NOMO-1 treated with dmso at 0.1 percent for 144 hours (cell line): ENCODE measurements around the gene SMARCC1.

Experiments used
- DNase-seq: peaks from one replicate; lab custom pipeline; 2025; ENCODE audit not compliant: unreplicated experiment; lab: John Stamatoyannopoulos, UW

The SMARCC1 gene

DNA sequence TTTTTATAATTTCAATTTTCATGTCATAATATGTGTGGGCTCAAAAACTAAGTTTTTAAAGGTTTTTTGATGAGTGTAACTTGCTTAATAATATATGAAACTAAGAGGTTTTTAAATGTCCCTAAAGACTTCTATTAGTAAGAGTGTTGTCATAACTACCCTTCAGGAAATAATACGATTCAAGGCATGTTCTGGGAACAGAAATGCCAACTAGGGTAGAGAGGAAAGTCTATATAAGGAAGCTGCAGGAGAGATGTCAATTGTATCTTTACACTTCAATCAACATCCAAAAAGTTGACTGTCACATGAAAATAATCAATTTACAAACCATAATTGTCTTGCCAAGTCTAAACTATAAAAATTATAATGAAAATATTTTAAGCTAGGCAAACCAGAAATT lies 76.3 kb downstream of the SMARCC1 start:
- no peak for DNase-seq

DNA sequence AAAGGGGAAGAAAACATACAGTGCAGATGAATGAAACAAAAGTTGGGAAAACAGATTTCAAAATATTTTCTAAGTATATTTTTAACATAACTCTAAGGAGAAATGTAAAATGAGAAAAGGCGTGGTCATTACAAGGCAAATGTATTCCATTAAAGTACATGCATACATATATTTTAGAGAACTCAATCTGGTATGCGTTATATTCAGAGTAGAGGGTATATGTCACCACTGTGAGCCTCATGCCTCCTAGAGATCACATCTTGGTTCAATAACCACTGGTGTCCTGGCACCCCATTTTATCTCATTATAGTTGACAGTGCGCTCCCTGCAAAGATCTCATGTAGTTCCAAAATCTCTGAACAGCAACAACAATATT lies 77.5 kb downstream of the SMARCC1 start:
- no peak for DNase-seq

DNA sequence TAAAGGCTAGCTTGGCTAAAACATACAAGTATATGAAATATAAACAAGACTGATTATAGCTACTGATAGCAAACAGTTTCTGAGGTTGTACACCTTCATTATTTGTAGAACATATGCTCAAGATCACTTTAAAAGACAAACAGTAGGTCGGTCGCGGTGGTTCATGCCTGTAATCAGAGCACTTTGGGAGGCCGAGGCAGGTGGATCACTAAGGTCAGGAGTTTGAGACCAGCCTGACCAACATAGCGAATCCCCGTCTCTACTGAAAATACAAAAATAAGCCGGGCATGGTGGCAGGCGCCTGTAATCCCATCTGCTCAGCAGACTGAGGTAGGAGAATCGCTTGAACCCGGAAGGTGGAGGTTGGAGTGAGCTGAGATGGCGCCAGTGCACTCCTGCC lies 80.3 kb downstream of the SMARCC1 start:
- no peak for DNase-seq

DNA sequence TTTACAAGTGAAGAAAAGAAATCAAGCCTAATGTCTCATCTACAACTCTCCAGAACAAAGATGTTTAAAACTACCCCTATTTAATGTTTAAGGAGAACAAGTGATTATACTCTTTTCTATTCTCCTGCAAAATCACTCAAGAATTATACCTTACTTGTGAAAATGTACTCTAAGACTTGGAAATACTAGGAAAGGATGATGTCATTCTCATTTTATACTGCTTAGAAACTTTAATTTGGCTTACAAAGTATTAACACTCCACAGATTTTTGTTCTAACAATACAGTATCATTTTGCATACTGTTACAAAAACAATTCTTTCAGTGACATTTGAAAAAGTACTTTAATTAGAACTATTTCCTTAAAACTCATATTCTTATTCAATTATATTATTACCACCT lies 89.5 kb downstream of the SMARCC1 start:
- DNase-seq: no peak

DNA sequence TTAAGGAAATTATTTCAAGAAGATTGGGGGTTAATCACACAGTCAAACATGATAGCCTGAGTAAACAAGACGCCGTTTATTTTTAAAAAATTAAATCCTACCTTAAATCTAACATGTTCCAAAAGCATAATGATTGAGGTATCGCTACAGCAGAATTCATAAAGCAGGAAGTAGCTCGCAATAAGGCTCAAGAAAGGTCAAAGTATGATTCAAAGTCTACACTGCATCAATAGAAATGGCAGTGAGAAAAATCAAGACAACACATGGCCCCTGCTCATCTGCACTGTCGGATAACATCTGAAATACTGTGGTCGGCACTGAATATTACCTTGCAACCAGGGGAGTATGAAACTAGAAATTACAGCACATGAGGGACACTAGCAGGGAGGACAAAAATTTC lies 93.2 kb downstream of the SMARCC1 start:
- no peak for DNase-seq

DNA sequence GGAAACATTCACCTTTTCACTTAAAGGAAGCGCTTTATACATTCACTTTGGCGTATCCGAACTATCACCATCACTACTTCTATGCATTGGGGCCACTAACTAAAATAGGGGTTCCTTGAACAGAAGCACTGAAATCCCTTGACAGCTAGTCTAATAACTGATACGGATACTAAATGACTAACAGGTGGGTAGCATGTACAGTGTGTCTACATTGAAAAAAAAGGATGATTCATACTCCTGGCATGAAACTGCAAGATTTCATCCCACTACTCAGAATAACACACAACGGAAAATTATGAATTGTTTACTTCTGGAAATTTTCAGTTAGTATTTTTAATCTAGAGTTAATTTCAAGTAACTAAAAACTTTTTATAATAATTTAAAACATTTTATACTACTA lies 96.7 kb downstream of the SMARCC1 start:
- no peak for DNase-seq

DNA sequence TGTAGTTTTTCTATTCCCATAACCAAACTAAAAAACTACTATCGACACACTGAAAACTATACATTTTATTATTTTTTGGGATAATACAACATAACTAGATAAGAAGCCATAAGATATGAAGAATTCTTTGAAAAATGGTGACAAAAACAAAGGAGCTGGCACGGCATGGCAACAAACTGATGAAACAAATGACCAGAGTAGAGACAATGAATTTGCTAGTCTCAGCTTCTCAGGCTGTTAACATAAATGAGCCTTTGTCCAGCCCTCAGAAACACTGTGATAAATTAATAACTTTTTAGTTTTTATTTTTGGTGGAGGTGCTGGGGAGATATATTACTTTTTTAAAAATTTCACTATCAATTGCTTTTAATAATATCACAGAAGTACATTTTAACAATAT lies 100.7 kb downstream of the SMARCC1 start:
- DNase-seq: no peak

DNA sequence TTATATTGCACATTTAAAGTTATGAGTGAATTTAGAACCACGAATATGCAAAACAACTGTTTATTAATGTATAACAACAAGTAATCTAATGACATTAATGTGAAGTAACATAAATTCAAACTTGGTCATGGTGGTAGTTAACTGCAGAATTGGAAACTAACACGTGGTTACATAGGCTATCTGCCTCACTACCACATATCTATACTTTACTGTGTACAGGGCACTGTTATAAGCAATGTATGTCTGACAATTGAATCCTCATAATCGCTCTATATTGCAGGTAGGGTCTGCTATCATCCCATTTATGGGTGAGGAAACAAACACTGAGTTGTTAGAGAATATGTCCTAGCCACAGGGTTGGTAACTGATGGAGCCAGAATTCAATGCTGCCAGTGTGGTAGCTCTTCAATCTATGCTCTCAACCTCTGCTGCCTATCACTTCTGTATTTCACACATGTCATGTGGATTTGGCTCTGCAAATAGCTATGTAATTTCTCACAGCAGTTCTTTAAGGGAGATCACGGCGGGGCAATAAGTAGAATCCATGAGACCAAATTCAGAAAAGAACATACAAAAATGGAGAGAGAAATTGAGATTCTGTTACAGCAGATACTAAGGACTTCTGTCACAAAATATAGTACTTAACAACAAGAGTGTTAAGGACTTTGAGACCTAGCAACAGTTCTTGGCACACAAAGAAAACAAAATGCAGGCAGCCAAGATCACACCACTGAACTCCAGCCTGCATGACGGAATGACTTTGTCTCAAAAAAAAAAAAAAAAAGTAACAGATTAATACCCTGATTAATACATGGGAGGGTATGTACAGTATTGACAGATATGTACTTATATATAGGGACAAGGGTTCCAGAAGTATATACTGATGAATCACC lies 103.0 kb downstream of the SMARCC1 start:
- no peak for DNase-seq

DNA sequence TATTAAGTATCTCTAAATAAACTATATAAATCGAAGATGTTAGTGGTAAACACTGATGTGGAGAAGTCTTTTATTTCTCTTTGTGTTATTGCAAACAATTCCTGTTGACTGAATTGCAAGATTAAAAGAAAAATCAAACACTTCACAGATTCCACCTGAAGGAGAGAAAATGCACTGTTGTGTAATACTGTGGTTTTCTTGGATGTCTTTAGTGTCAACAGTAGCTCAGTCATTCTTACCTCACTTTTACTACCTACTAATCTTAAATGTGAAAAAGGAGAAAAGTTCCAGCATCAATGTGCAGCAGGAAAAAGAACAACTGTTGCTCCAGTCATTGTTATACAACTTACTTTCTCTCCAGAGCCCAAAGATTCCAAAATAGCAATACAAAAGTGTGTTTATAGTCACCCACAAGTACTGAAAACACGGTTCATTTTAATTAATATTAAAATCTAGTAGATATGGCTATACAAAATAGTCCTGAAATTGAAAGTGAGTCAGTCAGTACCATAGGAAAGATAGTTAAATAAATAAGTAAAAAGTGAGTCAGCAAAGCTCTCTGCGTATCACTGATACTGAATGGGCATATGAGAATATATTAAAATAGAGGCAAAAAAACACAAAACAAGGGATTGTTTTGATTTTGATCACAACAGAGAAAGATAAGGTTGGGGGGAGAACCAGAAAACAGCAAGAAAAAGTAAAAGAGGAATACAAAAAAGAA lies 112.5 kb downstream of the SMARCC1 start:
- DNase-seq: no peak

DNA sequence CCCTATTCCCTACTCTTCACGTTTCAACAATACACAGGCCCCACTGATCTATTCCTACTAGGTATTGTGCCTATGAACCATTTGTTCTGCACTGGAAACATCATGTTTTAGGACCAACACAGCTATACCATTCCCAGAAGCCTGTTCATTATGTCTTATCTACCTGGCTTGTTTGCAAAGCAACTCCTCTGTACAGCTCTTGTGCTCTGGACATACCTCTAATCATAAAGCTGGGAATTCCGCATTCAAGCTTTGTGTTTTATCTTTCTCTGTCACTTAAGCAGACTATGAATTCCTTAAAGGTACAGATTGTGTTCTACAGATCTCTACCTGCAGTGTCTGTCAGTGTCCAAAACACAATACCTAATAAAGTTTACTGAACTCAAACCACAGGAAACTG lies 115.6 kb downstream of the SMARCC1 start:
- no peak for DNase-seq

DNA sequence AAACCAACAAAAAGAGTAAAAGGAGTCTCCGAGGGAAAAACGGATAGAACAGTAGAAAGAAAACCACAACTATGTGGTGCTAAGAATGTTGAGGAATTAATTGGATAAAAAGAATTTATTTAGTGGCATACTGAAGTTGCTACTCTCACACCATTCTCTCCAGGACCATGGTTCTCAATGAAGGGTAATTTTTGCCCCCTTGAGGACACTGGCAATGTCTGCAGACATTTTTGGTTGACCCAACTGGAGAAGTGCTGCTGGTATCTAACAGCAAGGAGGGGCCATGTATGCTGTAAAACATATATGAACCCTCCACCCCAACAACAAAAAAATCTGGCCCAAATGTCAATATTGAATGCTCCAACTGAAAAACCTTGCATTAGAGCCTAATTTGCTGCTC lies 117.2 kb downstream of the SMARCC1 start:
- no peak for DNase-seq

DNA sequence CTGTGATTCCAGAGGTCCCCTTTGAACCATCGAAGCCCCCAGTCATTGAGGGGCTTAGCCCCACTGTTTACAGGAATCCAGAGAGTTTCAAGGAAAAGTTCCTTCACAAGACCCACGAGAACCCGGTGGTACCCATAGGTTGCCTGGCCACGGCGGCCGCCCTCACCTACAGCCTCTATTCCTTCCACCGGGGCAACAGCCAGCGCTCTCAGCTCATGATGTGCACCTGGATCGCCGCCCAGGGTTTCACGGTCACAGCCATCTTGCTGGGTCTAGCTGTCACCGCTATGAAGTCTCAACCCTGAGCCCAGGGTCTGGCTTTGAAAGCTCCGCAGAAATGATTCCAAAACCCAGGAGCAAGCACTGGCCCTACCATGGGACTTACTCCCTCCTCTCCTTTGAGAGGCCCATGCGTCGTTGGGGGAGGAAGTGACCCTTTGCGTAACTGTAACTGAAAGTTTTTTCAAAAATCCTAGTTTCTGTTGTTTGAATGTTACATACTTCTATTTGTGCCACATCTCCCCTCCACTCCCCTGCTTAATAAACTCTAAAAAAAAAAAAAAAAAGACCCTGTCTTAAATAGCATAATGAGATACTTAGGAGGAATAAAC lies 118.0 kb downstream of the SMARCC1 start:
- peak; percentile 52 for DNase-seq

DNA sequence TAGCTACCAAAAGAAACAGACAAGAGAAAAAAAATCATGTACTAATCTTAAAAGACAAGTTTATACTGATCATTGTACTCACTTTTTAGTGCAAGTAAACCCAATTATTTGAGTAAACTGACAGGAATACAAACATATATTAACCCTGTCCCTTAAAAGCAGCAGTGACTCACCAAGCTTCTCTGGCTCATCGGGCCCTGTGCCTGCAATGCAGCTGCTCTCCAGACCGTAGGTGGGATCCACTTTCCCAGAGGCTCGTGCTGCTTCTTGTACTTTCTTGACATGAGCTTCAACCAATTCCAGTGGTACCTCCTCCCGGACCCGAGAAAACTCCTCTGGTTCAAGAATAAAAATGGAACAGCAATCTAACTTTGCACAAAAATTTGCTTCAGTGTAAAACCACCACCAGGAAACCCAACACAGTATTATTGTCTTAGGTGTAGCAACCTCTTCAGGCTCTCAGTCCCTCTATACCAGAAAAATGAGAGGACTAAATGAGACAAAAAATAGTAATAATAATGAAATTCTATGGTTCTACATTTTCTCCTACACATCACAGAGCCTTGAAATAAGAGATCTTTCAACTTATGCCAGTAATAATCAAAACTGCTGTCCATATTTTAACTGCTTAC lies 120.5 kb downstream of the SMARCC1 start:
- DNase-seq: no peak

DNA sequence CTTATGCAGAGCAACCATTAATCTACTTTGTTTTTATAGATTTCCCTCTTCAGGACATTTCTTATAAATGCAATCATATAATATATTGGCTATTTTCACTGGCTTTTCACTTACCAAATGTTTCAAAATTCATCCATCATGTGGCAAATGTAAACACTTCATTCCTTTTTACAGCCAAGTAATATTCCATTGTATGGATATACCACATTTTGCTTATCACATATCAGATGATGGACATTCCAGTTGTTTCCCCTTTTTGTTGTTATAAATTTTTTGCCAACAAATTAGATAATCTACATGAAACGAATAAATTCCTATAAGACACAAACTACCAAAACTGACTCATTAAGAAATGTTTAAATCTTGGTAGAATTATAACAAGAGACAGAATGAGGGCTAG lies 123.2 kb downstream of the SMARCC1 start:
- DNase-seq: no peak

DNA sequence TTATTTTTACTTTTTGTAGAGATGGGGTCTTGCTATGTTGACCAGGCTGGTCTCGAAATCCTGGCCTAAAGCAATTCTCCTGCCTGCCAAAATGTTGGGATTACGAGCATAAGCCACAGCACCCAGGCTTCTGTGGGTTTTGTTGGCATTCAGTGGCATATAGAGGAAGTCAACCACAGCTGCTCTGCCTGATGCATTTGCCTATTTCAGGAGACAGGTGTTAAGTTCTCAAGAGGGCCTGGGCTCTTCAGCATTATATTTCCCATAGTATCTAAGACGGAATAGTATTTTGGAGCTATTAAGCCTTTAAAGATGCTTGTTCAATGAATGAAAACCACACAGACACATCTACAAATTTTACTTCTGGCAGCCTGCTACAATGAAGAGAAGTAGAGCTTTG lies 129.6 kb downstream of the SMARCC1 start:
- no peak for DNase-seq

DNA sequence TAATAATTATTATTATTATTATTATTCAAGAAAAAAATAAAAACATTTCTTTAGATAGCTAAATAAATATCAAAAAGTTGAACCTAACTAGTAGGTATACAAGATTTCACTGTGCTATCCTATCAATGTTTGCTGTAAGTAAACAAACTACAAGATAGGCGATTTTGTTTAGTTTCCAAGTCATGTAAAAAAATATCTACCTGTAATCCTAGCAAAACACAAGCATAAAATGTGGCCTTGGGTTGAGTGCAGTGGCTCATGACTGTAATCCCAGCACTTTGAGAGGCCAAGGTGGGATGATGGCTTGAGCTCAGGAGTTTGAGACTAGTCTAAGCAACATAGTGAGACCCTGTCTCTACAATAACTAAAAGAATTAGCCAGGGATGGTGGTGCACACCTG lies 131.4 kb downstream of the SMARCC1 start:
- DNase-seq: no peak

DNA sequence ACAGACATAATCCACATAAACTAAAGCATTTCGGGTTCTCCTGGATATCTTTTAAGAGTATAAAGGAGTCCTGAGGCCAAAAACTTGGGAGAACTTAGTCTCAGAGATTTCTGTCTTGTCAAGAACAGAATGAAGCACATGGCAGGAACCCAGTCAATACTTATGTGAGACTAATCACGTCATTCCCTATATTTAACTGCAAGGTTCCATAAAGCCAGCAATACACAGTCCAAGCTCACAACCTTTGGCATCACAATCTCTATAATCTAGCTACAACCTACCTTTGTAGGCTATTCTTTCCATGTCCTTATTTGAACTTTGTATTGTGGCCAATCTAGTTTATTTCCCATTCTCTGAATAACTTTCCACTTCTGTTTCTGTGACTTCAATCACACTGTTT lies 134.1 kb downstream of the SMARCC1 start:
- DNase-seq: no peak

DNA sequence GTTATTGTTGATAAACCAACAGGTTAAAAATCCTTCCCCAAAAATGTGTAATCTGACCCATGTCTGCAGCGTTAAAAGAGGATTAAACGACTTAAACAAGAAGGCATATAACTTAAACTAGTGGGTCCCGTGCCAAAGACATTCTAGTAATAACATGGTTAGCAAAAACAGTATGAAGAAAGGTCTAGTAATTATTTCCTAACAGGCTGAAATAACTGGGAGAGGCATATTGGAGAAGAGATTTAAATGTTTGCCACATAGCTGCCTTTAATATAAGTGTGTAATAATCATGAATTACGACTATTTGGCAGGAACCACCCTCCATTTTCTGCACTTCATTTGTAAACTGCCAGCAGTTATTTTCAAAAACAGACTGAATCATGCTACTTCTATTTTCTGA lies 135.3 kb downstream of the SMARCC1 start:
- no peak for DNase-seq

DNA sequence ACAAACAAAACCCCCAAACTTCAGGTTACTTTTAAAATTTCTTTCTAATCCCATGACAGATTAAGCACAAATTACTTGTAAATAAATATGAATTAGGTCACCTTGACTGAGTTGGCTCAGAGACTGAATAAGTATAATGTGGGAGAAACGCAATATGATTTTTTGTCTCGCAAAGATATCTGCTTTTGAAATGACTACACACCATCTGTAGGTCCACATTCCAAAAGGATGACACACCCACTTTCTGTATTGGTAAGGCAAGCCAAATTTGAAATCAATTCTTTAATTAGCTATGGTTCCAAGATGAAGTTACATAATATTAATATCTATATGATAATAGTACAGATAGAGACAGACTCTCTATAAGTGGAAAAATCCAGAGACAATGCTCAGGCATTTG lies 136.1 kb downstream of the SMARCC1 start:
- DNase-seq: no peak

DNA sequence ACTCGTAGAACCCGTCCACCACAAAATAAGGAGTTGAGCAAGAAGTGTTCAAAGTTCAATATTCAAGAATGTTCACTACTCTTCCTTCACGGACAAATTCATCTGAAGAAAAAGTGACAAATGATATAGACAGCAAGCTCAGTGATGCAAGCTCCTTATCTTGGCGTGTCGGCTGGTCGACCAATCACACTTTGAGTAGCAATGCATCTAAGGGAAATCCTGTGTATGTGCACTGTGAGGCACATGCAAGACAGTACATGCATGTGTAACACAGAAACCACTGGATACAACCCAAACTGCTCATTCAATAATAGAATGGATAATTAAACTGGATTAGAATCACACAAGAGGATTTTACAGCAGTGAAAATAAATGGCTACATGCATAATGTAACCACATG lies 138.6 kb downstream of the SMARCC1 start:
- DNase-seq: no peak

DNA sequence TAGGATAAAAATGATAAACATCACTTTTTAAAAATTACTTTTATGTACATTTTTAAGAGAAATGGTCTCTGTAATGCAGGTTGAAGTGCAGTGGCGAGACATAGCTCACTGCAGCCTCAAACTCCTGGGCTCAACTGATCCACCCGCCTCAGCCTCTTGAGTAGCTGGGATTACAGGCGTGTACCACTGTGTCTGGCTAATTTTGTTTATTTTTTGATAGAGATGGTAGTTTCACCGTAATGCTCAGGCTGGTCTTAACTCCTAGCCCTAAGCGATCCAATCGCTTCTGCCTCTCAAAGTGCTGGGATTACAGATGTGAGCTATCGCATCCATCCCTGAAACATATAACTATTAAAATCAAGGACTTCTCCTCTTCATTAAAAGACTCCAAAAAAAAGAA lies 140.0 kb downstream of the SMARCC1 start:
- DNase-seq: no peak

DNA sequence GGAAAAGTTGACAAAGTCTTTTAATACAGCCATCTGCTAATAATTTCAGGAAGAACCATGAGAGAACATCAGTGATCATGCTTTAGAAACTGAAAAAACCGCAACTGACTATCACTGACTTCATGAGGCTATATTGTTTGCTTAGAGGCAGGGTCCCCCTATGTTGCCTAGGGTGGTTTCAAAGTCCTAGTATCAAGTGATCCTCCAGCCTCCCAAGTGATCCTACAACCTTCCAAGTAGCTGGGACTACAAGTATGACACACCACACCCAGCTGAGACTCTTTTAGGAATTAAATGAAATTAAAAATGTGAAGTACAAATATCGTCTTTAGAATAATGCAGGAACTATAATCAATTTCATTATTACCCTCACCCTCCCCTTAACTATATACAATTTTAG lies 144.8 kb downstream of the SMARCC1 start:
- DNase-seq: no peak
